ENCODE results near the gene RAB6A.
"Not testable (repeated sequence)": the region's sequence is repeated elsewhere in the genome, so short reads cannot be mapped to it uniquely, and the experiment has no call there.

The RAB6A gene

DNA sequence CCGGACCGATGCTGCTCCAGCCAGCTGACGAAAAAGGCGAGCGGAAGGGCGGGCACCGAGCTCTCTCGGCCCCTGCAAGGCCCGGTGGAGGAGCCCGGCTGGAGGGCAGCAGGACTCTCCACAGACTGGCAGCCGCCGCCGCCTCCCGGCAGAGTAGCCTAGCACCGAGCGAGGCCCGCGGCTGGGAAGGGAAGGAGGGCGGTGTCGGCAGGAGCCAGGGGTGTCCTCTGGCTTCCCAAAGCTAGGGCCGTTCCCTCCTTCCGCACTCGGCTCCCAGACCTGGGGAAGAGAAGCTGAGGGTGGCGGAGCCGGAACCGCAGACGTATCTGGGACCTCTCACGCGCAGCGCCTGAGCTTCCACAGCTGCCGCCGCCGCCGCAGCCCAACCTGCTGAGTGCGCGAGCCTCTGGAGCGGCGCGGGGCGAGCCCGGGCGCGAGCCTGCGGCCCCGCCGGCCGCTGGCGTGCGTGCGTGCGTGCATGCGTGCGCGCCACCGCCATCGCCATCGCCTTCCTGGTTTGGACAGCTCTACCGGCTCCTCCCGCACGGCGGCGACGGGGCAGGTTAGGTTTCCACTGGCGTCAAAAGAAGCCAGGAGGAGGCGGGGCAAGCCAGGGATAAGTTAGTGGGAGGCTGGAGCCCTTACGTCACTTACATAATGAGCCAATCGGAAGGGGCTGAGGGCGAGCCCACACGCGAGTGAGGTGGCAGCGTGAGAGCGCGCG is at the start of gene RAB6A:
Gene RAB6A, minus strand, starts transcription at position 396 of the 724 bp plus-strand sequence. CDS start 439 bp downstream, outside the sequence.
- peak; percentile 100 for DNase-seq (ENCODE audit: low spot score)

DNA sequence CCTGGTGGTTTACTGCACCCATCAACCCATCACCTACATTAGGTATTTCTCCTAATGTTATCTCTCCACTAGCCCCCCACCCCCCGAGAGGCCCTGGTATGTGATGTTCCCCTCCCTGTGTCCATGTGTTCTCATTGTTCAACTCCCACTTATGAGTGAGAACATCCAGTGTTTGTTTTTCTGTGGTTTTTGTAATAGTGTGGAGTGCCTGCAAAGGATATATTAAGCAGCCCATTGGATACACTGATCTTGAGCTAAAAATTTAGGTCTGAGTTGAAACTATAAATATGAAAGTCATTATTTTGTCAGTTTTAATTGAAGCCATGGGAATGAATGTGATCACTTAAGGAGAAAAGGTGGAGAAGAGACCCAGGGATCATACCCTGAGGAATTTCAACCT is 49.8 kb upstream of the RAB6A start:
- DNase-seq (ENCODE audit: low spot score), result no peak

DNA sequence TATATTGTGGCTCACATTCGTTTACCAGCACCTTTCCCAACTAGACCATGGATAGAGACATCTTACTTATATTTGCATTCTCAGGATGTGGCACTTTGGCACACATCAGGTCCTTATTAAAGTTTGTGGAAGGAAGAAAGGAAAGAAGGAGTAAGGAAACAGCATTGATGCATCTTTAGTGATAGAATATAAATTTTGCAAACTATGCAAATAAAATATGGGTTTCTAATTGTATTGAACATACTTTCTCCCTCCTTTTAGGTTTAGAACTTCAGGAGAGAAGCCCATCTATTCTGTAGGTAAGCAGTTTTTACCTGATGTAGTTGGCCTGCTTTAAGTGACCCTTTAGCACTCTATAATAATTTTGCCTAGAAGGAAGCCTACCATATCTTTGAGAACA is 47.2 kb upstream of the RAB6A start:
- DNase-seq (ENCODE audit: low spot score), result no peak

DNA sequence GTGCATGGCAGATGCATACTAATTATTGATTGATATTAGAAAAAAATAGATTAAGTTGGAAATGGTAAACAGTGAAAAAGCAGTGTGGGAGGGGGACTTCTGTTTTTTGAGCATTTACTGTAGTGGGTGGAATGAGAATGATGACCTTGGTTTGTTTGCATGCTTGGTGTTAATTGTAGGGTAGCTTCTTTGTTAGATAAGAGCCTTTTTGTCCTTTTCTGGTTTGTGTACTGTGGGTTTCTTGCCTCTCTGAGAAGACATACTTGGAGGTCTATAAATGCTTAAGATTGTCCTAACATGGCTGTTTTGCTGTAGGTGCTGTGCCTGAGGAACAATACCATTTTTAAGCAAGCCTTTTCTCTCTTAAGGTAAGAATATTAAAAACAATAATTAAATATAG is 43.8 kb upstream of the RAB6A start:
- DNase-seq (ENCODE audit: low spot score), result no peak

DNA sequence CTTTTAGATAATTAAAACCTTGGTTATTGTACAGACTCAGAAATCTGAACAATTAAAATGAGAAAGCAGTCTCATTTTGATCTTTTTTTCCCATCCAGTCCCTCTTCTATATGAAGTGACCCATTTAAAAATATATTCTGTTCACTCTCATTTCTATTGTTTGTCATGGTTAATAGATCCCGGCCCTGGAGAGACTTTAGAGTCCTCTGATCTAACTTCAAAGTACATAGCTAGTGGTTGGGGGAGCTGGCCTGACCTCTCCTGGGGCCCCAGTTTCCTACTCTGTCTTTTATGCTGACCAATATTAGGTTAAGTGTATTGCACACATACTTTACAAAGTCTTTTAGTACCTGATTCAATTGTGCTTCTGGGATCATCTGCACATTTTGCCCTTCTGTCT is 40.3 kb upstream of the RAB6A start:
- no peak for DNase-seq (ENCODE audit: low spot score)

DNA sequence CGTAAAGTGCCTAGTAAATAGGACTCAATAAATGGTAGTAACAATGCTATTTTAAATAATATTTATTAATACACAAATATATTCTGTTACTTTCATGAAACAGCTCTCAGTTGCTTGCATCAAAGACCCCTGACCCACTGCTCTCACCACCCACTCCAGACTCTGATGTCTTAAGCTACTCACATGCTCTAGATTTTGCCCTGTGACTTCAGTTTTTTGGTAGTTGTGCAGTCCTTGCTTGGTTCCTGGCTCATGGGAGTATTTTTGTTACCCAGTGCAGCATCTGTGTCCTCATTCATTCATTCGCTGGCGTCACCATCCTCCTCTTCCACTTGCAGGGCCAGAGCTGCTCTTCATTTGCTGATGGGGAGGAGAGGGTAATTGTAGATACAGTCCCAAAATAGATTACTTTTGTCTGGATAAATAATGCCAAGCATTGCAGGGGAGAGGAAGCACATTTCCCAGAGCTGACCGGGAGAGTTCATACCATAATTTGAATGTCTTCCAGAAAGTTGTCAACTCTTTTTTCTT is 39.5 kb upstream of the RAB6A start:
- DNase-seq (ENCODE audit: low spot score), result no peak

DNA sequence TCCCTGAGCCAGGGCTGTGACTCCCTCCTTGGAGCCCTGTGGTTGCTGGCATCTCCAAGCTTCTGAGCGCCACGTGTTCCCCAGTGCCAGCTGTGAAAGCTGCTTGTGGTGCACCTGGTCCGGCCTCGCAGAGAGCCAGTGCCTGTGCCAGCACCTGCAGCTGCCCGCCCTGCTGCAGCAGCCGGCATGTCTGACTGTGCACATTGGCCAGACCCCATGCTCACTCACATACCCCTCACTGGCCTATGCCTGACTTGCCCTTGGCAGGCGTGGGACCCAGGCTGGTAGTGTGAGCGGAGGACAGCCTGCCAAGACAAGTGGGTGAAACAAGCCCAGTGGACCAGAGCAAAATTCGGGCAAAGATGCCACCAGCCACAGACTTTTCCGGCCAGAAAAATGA is 36.6 kb upstream of the RAB6A start:
- no peak for DNase-seq (ENCODE audit: low spot score)

DNA sequence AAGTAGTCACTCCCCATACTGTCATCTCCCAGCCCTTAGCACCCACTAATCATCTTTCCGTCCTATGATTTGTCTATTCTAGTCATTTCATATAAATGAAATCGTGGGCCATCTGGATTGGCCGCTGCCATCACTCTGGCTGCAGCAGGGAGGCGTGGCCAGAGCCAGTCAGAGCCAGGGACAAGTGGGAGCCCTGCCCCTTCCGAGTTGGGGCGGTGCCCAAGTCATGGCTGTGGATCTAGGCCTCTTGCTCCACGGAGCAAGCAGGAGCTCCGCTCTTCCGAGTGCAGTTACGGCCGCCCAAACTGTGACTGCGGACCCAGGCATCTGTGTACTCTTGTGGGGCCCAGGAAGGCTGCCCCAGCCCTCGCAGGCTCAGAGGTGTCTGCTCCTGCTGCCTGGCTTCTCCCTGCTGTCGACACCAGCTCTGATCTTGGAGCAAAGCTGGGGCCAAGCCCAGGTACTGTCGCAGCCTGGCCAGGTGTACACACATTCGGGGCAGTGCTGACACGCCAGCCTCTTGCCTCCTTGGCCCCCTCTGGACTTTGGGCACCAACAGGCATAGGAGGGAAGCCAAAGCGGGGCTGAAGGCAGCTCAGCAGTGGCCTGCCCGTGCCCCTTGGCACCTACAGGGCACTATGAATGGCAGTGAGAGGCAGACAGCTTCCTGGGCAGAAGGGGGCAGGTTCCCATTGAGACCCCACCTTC is 35.2 kb upstream of the RAB6A start:
- DNase-seq (ENCODE audit: low spot score), result no peak

DNA sequence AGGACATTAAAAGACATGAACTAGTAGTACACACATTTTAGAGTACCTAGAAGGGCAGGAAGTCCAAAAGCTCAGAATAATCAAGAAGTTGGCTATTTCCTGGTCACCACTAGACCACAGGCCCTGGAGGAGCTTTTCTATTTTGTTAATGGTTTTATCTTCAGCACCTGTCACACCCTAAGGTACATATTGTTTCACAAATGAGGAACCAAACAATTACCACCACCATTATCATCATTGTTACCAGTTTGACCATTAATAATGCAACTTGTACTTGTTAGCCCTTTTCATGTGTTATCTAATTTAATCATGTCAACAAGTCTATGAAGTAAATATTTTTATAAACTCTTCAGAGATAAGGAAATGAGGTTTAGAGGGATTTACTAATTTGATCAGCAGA is 31.7 kb upstream of the RAB6A start:
- DNase-seq (ENCODE audit: low spot score), result no peak

DNA sequence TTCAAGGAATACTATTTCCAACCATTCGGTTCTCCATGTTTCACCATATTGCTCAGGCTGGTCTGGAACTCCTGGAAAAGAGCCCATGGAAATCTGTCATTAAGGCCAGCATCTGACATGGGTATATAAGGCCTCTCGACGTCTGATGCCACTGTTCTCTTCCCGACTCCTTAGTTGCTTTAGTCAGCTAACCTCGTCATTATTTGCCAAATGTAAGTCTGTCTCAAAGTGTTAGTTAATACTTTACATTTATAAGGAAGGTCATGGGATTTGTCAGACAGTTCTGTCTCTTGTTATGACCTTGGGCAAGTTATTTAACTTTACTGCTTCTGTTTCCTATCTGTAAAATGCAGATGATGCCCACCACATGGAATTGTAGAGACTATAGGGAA is 28.4 kb upstream of the RAB6A start:
- DNase-seq (ENCODE audit: low spot score), result no peak

DNA sequence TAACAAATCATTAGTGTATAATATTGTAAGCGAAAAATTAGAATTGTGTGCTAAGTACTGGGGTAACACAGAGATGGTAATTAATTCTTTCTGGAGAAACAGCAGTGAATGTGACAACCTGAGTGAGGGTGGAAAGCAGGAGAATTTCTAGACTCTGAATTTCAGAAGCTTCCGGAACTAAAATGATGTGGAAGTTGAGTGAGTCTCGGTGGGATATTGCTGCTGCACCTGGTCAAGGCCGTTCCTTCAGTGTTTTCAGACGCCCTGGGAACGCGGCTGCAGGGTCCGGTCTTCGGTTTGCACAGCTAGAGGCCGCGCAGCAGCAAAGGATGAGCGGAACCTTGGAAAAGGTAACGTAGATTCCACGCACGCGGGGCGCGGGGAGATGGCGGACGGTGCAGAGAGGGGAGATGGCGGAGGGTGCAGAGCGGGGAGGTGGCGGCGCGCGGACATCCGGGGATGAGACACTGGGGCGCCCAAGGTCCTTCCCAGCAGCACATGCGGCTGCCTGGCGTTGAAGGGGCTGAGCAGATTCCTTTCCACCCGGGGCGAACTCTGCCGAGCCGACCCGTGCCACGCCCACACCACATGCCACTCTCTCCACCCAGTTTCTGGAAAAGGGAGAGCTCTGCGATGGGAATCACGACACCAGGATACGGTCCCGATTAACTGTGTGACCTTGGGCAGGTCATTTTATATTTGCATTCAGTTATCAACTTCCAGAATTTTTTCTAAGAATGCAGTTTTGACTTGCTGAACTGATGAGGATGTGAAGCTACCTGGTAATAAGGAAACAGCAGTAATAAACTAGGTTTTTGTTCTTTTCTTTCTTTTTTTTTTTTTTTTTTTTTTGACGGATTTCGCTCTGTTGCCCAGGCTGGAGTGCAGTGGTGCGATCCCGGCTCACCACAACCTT is 27.0 kb upstream of the RAB6A start, which contains the start of gene MRPL48:
Gene MRPL48, plus strand, starts transcription at position 232 of the 916 bp plus-strand sequence. Its CDS starts 98 bp downstream, at position 330.
- DNase-seq (ENCODE audit: low spot score), result peak; percentile 92

DNA sequence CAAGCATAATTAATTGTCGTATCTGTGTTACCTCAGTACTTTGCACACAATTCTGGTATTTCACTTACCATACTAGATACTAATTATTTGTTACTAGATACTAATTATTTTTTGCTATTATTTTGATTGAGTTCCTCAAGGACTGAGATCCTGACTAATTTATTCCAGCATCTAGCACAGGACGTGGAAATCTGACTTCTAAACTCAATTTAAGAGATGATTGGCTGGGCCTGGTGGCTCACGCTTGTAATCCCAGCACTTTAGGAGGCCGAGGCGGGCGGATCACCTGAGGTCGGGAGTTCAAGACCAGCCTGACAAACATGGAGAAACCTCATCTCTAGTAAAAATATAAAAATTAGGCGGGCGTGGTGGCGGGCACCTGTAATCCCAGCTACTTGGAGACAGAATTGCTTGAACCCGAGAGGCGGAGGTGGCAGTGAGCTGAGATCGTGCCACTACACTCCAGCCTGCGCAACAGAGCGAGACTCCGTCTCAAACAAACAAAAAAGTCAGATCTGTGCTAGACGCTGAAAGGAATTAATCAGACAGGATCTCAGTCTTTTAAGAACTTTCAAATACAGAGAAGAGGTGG is 26.3 kb upstream of the RAB6A start:
- no peak for DNase-seq (ENCODE audit: low spot score)

DNA sequence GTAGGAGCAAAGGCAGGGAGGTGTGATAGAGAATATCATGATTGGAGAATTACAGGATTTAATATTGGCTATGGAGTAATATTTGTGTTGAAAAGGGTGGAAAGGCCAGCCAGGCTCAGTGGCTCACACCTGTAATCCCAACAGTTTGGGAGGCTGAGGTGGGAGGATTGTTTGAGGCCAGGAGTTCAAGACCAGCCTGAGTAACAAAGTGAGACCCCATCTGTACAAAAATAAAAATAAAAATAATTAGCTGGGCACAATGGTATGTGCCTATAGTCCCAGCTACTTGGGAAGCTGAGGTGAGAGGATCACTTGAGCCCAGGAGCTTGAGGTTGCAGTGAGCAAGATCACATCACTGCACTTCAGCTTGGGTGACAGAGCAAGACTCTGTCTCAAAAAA is 24.6 kb upstream of the RAB6A start:
- not testable (repeated sequence) for DNase-seq (ENCODE audit: low spot score)

DNA sequence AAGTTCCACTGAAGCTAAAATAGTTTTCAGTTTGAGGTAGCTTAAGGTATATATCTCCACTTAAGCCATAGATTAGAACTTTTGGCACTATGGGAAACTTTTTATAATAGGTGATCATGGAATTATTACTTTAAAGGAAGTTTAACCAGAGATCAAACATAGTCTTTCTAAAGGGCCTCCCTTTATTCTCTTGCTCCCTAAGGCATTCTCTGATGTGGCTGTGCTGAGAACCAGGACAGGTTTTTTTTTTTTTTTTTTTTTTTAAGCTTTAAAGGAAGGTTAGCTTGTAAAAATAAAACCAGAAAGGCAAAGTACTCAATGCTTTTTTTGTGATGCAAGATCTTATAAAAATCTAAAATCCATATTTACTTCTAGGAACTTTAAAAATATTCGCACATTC is 23.9 kb upstream of the RAB6A start:
- no peak for DNase-seq (ENCODE audit: low spot score)

DNA sequence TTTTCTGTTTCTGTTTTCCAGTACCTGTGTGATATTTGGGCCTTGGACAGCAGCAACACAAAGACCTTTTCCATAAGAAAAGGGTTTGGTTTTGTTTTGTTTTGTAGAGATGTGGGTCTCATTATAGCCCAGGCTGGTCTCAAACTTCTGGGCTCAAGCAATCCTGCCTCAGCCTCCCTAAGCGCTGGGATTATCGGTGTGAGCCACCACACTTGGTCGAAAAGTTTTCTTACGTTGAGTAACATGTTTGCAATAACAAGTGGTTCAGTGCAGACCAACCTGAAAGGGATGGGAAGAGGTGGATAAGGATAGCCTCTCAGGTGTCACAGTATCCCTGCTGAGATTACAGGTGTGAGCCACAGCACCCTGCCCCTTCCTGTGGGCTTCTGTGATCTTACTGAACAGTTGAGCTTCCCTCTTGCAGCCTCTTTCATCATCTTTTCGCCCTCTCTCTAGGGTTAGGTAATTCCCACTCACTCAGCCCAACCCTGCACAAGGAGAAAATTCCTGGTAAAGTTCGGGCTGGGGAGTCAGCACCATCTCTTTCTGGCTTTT is 23.3 kb upstream of the RAB6A start:
- DNase-seq (ENCODE audit: low spot score), result no peak

DNA sequence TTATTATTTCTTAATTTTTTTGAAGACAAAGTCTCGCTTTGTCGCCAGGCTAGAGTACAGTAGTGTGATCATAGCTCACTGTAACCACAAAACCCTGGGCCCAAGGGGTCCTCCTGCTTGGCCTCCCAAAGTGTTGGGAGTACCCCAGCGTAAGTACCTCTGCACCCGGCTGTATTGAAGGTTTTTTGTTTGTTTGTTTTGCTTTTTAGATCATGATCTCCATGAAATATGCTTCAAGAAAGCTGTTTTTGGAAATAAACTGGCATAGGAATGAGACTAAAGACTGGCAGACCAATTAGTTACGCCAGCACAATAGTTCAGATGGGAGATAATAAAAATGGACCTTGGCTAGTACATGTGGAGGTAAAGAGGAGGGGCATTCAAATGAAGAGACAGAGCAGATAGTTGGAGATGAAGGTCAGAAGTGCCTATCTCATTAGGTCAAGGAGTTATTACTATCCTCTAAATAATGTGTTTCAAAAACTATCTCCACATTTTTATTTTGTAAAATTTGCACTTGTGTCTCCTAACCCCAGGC is 22.7 kb upstream of the RAB6A start:
- no peak for DNase-seq (ENCODE audit: low spot score)

DNA sequence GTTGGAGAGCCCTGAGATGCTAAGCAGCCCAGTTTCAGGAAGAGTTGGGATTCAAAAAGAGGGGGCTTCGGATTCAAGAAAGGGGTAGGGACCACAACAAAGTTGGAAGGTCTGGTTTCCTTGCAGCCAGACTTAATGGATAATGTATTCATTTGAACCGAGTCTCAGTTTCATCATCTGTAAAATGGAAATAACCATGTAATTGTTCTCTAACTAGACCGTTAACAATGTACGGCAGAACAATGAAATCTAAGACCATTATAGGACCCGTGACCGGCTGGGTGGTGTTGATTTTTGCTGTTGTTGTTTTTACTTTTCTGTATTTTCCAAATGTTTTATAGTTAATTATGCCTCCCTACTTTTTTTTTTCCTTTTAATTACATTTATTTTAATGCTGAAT is 20.4 kb upstream of the RAB6A start:
- DNase-seq (ENCODE audit: low spot score), result no peak

DNA sequence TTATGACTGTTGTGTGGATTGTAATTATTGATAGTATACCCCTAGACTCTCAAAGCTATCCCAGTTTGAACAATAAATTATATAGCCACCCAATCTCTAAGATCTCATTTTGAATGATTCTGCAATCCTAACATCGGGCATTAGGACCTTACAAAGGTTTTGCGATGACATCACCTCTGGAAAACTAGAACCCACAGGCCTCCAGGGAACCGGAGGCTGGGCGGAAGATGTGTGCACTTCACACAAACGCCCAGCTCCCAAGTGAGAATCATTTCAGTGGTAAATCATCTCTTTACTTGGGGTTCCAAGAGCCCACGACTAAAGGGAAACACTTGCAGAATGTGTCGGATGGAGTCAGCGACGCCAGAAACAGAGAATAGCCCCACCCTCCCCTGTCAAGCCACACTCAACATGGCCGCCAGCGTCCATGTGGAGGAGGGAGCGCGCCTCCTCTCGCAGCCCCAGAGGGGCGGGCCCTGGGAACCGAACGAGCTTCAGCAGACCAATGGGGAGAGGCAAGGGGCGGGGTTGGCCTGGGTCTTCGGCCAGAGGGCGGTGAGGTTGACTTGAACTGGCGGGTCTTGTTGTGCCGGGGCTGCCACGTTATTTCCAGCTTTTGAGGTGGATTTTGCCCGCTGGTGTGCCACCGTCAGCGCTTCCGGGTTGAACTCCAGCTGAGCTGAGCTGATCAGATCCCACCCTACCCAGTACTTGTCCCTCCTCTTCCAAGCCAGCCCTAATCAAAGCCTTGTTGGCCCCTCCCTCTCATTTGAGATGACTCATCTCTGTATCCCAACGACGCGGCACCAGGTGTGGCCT is 18.4 kb upstream of the RAB6A start:
- DNase-seq (ENCODE audit: low spot score), result peak; percentile 99

DNA sequence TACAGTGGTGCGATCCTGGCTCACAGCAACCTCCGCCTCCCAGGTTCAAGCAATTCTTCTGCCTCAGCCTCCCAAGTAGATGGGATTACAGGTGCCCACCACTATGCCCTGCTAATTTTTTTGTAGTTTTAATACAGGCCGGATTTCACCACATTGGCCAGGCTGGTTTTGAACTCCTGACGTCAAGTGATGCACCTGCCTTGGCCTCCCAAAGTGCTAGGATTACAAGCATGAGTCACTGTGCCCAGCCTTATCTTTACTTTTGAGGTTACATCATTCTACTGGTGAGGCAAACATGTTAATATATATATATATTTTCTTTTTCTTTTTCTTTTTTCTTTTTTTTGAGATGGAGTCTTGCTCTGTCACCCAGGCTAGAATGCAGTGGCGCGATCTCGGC is 9.9 kb upstream of the RAB6A start:
- DNase-seq (ENCODE audit: low spot score), result not testable (repeated sequence)

DNA sequence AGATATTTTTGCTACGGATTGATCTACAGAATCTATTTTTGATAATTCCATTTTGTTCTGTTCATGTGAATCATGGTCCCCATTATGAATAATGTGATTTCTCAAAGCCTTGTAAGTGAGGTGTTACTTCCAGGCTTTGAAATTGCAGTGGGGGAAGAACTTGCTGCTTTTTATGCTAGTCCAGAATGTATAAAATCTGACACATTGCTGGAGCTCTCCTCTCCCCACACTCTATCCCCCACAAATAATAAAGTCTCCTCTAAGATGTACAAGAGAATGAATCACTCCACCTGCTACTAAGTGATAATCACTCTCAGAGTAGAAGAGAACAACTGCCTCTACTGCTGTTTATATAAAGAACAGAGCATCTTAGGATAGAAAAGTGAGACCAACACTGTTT is 5.9 kb upstream of the RAB6A start:
- DNase-seq (ENCODE audit: low spot score), result no peak

All from NAMALWA (cell line).